Stimulated activated CD4-positive, alpha-beta T cell treated with anti-CD3 and anti-CD28 coated beads, Interleukin-1b, Interleukin-23, amount 100 ng/mL, for 24 hours (primary cell): ENCODE measurements around the gene CCNL1.

Experiments used
- DNase-seq, 4 experiments: peaks; one replicate each; pipeline ENCODE4 v3.0.0-alpha.2; 2020; ENCODE audit warnings: low read depth in 4 of 4, low spot score in 1 of 4

Gene CCNL1

DNA sequence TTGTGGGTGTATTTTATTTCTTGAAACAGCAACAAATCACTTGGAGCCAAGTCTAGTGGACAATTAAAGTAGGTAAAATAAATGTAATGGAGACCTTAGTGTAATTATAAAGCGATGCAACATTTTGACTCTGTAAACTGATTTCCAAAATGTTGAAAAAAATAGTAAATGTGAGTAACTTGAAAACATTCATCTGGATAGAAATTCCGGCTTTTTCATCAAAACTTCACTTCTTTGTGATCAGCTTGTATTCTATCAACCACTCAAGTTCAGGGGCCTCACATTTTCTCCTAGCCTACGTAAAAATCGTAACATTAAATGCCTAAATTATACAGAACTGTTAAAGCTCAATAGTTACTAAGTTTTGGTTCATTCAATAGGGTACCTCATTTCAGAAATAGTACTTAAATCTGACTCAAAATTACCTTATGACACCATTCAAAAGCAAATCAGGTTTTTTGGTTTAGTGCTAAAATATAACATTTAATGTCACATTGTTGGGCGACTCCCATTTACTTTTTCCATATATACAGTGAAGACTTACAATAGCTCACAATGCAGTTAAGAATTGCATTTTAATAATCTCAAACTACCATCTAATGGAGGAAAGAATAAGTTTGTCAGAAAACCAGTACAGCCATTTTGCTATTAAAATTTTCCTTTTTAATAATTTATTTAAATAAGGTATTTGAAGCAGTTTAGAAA lies 12.7 kb downstream of the CCNL1 start:
- DNase-seq: no peak

DNA sequence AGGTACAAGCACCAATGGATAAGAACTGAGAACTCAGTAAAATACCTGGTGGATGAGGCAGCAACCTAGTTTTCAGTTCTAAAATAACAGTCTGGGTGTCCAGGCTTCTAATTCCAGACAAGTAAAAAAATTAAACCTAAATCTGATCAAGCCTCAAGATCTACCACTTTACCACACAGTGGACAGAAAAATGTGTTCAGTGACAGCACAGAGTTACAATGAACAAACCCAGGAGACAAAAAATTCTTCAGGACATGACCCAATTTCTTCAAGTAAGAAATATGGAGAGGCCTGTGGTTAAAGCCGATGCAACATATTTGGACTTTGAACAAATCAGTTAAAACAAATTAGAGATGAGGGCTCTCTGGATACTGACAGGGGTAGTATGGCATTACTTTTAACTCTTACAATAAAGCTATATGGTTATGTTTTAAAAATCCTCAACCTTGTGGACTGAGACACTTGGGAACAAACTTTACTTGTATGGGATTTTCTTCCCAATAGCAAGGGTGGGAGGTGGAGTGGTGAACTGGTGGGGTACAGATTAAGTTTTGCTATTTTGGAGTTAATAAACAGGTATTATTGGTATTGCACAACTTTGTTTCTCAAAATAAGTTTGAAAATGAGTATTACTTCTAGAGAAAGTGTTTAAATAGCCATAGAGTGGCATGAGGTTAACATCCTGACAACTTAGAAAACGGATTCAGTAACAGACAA lies 14.2 kb downstream of the CCNL1 start:
- DNase-seq: no peak

DNA sequence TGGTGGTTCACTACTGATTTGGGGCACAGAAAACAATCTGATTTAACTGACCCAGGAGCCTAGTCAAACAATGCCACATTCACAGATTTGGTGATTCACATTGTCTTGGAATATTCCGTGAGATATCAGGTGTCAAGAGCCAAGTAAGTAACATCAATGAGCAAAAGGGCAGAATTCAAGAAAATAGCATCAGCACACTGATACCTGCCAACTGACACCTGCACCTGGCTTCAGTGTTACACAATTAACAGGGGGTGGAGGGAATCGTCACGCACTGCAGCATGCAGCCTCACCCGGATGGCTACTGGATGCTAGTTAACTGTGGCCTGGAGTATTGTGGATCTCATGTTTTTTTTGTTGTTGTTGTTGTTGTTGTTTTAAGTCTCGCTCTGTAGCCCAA lies 17.6 kb downstream of the CCNL1 start:
- no peak for DNase-seq

DNA sequence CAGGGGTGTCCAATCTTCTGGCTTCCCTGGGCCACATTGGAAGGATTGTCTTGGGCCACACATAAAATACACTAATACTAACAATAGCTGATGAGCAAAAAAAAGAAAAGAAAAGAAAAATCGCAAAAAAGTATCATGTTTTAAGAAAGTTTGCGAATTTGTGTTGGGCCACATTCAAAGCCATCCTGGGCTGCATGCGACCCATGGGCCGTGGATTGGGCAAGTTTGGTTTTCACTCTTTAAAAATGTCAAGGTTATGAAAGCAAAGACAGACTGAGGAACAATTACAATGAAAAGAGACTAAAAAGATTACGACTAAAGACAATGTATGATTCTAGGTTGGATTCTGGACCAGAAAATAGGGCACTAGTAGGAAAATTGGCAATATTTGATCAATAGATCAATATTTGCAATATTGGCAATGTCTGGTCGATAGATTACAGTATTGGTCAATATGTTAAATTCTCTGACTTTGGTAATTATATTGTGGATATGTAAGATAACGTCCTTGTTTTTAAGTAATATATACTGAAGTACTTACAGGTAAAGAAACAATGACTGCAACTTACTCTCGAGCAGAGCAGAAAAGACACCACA lies 19.9 kb downstream of the CCNL1 start:
- DNase-seq: no peak

DNA sequence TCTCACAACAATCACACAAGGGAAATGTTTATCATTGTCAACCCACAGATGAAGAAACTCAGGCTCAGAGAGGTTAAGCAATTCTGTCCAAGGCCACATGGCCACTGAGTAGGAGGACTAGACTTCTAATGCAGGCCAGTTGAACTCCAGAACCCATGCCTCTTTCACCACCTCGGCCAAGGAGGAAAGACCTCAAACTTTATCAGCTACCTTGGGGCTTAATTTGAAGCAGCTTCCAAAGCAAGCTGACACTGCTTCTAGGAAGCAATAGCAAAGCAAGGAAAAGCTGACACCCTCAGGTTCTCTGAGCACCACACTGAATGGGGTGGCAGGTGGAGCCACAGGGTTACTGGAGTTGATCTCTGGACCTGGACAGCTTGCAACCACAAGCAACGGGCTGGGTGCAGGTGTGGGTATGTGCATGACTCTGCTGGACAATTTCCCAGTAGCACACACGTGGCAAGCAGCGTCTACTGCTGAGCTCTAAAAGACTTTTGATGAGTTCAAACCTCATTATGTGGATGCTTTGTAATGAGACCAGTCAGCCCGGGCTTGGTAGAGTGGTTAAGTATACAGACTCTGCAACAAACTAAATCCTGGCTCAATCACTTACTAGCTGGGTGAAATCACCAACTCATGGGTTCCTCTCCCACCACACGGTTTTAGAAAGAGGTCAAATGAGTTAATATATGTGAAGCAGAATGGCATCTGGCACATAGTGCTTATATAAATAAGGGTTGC lies 23.1 kb downstream of the CCNL1 start:
- DNase-seq: no peak

DNA sequence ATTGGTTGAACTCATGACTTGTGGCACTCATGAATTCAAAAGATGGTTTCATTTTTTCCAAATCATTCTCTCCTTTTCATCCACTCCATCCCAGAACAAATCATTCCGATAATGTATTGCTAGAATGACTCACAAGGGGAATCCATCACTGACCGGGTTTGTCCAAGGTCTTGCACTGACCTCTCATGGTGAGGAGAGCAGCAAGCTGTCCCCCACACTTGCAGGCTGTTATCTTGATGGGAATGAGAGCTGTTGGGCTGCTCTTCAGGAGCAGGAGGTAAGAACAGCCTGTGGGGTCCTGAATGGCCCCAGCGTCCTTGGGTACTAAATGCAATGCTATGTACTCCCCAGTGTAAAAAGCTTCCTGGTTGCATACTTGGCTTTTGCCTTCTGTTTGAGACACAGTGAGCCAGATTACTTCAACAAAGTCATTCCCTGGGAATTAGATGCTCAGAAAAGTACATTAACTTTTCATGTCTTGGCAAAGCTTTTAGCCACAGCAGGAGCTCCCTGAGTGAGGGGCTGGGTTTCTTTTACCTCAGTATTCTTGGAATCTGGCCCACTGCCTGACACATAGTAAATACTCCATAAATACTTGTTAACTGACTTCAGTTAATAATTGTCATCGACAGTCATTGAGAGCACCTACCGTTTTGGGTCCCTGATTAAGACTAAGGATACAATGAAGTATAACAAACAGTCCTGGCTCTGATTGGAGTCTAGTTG lies 24.1 kb downstream of the CCNL1 start:
- no peak for DNase-seq

DNA sequence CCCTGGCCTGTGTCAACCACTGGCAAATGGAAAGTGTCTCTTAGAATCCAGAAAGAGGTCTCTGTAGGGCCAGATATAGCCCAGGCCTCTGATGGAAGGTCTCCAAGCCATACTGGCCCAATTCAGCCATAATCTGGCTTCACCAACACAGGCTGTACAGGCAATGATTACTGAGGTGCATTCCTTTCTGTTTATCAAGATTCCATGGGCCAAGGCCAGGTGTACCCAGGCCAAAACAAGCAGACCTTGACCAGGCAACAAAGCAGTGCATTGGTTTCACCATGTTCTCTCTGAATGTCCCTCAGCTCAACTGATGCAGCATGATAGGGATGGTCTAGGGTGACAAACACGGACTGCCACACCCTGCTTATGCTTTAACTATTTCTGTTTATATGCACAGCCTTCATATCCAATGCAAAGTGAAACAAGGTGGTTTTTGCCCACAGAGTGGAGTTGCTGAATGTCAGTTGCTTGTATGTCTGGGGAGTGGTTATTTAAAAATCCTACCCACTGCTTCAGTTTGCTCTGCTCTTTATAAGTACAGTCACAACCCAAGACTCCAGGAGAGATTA lies 25.2 kb downstream of the CCNL1 start:
- no peak for DNase-seq

DNA sequence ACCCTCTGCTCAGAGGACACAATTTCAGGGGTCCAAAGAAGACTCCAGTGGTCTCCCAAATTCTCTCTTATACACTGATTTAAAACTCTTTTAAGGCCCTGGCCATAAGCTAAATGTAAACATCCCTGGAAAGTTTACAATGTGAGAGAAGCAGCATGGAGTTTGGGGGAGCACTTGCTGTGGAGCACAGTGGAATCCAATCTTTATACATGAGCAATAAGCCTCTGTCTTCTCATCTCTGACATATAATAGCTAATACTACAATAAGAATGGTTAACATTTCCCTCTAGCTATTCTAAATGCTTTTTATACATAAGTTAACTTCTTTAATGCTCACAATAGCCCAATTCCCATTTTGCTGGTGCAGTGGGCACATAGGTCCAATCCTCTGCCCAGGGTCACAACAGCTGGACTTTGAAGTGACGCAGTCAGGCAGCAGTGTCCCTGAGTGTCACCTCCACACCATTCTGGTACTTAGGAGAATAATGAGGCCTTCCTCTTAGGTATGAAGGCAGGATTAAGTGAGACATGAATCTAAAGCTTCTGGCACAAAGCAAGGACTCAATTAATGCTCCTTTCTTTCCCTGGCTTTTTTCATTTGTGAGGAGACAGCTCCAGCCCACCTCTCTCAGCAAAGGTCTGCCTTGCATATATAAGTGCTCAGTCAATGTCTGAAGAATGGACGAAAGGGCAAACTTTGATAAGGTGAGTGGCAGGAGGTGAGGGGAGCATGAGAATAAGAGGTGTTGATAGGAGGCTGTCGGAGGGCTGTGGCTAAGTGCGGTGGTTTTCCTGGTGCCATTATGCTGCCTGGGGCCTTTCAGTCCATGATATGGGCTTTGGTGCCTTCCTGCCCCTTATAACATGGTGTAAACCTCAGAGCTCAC lies 26.3 kb downstream of the CCNL1 start:
- DNase-seq: no peak

DNA sequence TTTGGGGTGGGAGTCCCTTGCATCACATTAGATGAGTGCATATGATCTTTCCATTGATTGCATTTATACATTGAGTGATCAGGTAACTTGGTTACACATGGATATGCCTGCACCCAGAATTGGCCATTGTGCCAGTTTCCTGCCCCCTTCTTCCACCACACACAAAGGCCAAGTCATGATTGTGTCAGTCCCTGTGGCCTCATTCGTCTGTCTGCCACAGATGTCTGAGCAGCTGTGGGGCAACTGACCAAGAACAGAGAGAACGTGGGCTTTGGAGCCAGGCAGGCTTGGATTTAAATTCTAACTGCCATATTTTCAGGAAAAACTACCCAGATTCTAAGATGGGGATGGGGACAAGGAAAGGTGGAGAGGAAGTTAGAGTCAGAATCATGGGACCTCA lies 27.0 kb downstream of the CCNL1 start:
- DNase-seq: no peak

DNA sequence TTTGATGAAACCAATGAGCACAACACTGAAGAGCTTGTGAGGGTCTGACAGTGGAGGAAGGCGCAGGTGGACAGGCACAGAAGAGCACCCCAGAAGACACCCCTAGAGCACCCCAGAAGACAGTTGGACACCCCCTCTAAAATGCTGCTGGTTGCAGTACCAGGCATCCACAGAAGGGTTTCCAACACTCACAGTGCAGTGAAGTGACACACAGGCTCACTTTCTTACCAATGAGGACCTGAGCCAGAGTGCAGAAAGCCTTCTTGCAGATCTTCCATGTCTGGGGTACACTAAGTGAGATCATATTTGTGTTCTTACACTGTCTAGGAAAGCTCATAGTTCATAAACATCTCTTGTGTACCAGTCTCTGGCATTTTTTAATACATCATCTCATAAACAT lies 27.6 kb downstream of the CCNL1 start:
- no peak for DNase-seq

DNA sequence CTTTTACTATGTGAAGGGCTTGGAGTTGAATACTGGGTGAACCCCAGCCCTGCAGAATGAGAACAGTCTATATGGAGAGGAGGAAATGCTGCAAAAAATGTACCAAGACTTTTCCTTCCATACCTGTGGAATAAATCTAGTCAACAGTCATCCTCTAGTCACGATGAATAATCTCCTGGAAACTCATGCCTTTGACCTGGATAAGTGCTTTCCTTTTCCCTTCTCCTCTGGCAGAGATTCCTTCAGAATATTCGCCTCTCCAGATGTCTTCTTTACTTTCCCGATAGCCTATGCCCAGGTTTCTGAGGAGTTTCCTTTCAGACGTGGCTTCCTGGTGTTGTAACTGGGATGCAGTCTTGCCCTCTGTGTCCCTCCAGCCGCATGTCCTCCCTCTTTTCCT lies 28.1 kb downstream of the CCNL1 start:
- no peak for DNase-seq

DNA sequence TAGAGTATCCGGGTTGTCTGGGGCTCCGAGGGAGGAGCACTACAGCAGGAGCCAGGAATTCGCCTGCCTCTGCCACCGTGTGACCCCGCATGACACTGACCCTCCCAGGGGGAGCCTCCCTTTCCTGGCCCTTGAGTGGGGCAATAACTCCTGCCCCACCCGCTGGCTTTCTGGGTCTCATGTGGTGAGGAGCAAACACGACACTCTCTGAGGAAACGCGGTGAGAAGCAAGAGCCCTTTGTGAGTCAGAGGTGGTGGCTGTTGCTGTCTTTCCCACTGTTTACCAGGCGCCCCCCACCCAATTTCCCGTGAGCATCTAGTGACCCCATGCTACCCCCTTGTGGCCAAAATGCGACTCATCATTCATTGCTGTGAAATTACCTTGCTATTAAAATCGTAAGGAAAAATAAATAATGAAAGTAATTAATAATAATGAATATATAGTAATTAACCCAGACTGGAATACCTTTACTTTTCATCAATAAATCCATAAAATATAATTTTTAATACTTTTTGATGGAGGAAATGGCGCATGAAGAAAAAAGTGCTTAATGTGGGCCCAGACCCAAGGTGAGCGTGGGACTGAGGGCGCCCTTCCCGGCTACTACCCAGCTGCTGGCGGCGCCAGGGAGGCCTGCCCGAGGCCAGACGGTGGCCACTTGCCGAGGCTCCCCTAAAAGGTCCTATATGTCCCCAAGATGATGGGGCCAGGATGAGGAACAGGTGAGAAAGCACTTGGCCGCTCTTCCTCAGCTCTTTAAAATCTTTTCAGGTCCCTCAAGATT lies 29.3 kb downstream of the CCNL1 start:
- DNase-seq: peak in 3 of 4 experiments; percentile 26 to 53 (median 37)

DNA sequence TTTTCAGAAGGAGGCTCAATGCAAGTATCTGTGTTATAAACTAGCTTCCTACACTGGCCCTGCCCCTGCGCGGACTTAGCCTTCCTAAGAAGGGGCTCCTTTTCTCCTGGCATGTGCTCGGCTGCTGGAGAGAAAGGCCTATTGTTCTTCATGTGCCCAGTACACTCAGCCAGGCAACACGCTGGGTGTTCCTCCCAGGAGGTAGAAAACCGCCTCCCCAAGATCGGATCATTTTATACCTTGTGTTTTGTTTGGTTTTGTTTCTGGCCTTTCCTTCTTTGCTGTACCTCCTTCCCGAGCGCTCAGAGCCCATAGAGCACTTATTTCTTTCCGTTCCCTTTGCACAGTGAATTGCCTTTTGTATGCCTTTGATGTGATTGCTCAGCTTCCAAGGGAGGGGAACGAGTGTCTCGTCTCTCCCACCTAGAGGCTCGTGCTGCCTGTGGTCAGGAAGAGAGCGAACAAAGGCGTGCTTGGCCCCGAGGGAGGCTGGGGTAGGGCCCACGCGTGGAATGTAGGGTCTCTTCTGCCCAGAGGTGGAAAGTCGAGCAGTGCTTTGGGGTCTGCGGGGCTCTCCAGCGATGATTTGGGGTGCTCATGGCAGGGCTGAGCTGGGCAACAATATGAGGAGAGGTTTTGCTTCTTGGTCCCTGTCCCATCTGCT lies 30.0 kb downstream of the CCNL1 start:
- DNase-seq: no peak

DNA sequence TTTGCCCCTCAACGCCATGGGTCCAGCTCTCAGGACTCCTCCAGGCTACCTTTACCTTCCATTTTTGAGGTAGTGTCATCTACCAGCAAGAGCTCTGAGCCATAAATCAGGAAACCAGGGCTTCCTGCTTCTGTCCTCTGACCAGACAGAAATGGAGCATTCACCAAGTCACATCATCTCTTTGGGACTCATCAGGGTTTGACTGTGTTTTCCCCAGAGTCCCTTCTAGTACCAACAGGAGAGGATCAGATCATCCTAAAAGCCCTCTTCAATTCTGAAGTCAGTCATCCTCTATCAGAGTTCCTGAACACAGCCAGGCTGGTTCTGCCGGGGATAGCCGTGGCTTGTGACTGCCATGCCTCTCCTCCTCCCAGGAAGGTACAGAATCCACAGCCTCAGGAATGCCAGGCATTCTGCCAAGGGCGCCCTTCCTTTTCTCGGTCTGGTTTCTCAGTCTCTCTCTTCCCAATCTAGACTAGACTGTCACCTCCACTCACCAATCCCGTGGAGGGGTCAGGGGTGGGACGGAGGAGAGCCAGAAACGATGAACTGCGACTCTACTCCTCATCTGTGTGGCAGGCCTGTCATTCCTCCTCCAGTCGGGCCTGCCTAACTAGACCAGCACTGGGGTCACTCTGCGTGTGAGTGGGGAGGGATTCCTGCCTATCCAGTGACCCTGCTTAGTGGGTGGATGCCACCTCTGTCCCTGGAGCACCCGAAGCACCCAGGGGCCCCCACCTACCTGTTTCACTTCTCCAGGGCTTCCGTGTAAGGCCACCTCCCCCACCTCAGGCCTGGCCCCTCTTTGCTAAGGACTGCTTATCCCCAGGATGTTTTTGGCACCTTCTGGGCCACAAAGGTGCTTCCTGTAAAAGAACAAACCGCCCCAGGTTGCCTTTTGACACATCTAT lies 30.9 kb downstream of the CCNL1 start:
- no peak for DNase-seq

DNA sequence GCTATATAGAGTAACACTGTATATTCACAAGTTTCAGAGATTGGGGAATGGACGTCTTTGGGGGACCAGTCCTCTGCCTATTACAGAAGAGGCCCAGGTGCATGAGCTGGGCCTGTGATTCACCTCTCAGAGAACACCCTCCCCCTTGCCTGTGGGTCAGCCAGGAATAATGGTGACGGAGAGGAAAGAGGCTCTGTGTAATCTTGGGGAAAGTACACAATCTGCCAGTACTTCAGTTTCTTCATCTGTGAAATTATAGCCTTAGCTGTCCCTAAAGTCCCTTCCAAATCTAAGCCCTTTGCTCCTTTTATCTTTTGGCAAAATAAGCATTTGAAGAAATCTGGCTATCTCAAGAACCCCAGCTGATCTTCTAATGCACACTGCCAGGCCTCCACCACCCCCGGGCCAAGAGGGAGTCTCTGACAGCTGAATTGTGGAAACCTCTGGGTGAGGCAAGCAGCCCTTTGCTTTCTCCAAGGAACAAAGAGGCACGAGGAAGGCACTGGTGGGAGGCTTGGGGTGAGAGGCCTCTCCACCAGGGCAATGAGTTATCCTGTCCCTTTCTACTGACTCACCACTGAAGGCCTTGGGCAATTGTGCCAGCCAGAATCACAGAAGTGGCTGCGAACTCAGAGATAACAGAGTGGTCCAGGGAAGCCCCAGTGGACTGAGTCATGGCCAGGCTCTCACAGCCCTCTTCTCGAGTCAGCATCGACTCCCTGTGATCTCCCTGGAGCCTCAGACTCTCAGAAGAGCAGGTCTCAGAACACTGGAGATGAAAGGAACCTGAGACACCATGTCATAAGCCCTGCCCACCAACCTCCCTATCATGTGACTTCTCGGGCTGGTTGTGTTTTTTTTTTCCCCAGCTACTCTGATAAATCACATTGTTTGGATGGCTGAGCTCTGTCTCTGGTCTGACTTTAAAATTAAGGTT lies 31.8 kb downstream of the CCNL1 start:
- DNase-seq: peak in 2 of 4 experiments; percentile 50 to 57

DNA sequence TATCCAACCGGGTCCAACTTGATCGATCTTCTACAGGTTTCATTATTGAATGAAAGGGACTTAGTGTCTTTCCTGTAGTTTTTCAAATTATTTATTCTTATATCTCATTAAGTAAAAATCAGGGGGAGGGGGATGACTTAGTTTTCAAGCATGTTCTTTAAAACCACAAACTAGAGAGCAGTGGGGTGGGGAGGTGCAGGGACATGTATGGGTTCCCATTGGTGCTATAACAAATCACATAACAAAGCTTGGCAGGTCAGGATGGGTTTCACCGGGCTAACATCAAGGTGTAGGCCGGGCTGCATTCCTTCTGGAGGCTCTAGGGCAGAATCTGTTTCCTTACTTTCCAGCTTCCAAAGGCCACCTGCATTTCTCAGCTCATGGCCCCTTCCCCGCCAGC lies 32.7 kb downstream of the CCNL1 start:
- no peak for DNase-seq
